Right hindlimb (tissue), 1 donor: Measurements from ENCODE around the gene ULBP1.
"Not testable (repeated sequence)": the region's sequence is repeated elsewhere in the genome, so short reads cannot be mapped to it uniquely, and the experiment has no call there.

Experiments
- DNase-seq: peaks from one replicate; pipeline ENCODE4 v3.0.0-alpha.2; 2018

Gene ULBP1, protein sequence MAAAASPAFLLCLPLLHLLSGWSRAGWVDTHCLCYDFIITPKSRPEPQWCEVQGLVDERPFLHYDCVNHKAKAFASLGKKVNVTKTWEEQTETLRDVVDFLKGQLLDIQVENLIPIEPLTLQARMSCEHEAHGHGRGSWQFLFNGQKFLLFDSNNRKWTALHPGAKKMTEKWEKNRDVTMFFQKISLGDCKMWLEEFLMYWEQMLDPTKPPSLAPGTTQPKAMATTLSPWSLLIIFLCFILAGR

DNA sequence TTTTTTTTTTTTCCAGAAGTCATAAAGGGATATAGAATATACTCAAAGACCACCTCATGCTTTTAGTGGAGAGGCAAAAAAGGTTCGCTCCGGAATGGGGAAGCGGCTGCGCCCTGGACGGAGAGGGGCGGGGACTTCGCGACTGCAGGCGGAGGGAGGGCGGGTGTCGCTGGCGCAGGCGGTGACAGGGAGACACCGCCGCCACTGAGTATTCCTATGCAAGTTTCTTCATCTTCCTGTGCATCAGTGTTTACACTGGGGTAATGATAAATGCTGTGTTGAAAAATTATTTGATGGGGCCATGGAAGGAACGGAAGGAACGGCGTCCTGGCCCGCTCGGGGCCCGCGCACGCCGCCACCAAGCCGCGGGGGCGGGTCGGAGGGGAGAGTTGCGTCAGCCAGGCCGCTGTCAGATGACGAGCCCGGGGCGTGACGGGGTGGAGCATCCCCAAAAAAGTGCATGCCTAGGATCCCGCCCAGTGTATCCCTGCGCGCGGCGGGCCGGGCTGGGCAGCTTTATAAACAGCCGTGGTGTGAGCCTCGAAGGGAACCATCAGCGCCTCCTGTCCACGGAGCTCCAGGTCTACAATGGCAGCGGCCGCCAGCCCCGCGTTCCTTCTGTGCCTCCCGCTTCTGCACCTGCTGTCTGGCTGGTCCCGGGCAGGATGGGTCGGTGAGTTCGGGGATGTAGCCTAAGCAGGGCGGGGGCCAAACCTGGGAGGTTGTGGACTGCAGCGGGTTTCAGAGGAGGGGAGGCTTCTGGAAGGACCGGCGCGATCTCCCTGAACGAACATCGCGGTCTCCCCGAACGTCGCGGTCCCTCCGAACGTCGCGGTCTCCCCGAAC is at the start of gene ULBP1:
ULBP1 (plus strand) TSS at position 482 of the 846 bp plus-strand sequence; CDS start at position 589, 107 bp downstream.
- peak; percentile 90 for DNase-seq

DNA sequence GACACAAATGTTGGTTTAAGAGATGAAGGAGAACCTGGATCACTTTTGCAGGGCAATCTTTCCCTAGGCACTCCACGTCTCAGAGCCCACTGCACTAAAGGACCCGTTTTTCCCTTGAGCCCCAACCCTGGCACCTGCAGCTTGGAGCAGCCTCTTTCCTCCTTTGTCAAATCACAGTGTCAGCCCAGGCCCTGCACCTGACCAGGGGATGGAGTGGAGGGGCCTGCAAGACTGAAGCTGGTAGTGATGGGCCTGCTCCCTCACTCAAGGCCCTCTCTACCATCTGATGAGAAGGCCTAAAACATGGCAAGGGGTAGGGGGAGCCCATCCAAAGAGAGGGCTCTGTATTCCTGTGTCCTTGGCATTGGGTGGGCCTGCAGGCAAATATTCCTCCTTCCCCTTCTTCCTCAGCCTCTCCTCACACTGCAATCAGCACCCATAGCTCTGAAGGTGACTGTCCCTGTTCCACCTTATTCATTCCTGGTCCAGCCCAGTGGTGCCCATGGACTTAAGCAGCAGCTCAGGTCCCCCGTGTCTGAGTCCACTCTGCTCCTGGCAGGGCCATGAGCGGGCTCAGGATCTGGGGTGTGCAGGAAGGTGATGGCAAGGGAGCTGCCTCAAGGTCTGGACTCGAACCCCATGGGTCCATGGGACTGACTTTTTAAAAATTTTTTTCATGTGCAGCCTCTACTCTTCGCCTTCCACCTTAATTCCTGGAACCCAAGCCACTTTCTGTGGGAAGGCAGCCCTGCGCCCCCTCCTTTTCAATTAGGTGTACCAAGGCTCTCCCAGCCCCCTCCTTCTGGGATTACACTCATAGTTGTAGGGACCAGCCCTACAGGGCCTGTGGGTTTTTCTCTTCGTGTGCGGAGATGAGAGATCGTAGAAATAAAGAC is 47.5 kb upstream of the ULBP1 start:
- no peak for DNase-seq

DNA sequence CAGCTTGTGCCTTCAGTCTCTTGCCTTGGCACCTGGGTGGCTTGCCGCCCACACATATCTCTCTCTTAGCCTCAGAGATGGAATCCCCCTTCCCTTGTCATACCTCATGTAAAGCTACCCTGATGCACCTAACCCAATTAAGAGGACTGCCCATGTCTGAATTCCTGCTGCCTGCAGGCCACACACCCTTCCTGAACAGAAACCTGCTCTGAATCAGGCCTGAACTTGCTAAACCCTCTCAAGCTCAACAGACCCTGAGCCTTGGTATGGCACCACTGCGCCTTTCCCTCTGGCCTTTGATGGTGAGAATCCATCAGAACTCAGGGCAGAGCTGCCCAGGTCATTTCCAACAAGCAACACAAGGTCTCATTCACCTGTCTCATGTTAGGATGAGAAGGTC is 46.1 kb upstream of the ULBP1 start:
- no peak for DNase-seq

DNA sequence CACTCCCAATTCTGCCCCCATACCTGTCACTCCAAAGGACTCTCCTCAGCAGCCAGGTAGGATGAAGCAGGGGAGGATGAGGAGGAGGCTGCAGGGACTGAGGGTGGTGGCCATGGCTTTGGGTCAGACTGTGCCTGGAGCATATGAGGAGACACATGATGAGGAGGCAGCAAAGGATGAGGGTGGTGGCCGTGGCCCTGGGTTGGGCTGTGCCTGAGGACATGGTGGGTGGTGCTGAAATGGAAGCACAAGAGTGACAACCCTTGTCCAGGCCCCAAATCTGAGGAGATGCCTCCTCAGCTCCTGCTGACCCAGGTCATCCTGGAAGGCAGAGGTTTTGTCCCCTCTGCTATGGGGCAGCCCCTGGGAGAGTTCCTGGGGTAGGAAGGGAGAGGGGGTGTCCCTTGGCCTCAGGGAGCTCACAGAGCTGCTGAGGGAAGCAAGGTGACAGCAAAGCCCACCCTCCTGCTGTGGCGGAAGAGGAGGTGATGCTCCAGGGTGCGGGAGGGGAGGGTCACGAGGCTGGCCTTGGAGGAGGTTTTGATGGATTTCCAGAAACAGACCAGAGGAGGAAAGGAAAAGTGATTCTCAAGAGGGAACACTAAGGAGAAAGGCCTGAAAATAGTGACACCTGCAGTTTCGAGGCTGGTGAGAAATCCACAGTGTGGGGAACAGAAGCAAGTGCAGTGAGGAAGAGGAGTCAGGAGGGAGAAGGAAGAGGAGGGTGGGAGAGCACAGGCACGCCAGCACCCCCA is 45.4 kb upstream of the ULBP1 start:
- no peak for DNase-seq

DNA sequence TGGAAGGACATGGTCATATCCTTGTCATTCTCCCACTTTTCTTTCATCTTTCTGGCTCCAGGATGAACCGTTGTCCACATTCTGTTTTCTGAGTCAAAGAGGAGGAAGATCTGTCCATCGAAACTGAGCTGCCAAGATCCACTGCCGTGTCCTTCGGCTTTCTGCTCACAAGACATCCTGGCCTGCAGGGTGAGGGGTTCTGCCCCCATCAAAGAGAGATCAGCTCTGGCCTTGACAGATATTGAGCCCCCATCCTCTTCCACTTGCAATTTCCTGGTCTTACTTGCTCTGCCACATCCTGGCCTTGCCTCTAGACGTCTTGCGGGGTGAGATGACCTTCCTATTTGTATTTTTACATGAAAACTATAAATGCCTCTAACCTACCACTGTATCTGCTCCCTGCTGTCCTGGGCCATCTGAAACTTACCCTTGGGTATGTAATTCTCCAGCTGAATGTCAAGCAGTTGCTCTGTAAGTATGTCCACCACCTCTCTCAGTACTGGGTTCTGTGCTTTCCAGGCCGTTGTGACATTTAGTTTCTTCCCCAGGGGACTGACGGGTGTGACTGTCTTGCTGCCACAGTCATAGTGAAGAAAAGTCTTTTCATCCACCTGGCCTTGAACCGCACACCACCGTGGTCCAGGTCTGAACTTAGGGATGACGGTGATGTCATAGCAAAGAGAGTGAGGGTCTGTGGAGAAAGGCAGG is 44.5 kb upstream of the ULBP1 start:
- DNase-seq = not testable (repeated sequence)

DNA sequence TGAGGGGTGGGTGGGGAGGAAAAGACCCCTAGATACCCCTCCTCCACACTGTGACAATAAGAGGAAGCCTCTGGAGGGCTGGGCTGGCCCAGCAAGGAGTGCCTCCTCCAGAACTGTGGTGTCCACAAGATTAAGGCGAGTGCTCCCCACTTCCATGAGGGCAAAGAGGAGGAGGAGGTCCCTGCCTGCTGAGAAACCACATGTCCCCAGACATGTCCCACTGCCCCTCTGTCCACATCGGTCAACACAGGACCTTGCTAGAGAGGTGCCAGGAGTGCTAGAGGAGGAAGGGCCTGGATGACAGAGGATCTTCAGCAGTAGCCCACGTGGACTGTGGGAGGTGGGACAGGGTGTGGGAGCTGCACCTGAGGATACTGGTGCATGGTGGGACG is 43.9 kb upstream of the ULBP1 start:
- DNase-seq = no peak

DNA sequence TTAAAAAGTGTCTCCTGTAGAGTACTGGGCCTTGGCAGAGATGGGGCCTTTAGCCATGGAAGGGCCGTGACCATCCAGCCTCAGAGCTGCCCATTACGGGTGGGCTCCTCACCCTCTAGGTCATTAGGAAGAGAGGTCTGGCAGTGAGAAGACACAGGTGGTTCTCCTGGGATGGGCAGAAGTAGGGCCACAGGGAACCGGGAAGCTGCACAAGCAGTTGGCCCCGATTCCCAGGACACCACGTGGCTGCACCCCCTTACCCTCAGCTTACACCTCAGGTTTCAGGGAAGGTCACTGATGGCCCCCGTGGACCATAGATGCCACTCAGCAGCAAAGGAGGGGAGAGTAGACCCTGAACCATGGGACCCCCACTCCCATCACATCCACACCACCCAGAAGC is 42.4 kb upstream of the ULBP1 start:
- no peak for DNase-seq

DNA sequence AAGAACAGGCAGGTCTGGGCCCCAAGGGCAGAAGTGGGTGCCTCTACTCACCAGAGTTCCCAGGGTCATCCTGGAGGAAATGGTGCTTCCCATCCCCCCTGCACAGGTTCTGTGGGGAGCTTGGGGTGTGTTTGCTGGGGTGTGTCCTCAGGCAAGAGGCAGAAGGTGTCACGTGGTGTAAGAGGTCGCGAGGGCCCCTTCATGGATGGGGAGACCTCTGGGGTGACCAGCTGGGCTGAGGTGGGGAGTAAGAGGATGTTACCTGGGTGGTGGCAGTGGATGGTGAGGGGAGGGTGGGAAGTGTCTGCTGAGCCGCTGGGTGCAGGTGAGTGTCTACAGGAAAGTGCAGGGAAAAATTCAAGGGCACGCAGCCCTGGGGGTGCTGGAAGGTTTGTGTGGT is 41.7 kb upstream of the ULBP1 start:
- not testable (repeated sequence) for DNase-seq

DNA sequence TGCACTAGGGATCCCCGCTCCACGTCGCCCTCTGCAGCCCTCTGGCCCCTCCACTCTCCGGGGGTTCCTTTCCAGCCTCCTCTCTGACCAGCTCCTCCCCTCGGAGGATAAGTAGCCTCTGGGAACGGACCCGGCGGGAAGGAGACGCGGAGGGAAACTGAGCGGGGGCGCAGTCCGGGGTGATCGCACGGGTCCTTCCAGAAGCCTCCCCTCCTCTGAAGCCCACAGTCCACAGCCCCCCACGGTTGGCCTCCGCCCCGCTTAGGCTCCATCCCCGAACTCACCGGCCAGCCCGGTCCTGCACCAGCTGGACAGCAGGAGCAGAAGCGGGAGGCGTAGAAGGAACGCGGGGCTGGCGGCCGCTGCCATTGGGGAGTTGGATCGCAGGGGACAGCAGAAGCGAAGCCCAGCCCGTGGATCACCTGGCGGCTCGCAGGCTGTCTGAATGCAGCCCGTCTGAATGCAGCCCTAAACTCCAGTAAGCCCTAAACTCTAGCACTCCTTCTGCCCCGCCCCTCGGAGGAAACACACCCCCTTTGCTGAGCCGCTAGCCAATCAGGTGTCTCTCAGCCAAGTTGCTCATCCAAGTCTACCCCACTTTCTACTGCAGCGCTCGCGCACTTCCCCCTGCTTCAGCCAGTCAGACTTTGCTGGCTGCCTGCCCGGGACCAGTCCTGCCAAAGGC is 41.0 kb upstream of the ULBP1 start, which contains the start of gene RAET1G:
RAET1G (minus strand) TSS at position 480 of the 685 bp plus-strand sequence; CDS start at position 369, 111 bp downstream.
- DNase-seq = peak; percentile 94

DNA sequence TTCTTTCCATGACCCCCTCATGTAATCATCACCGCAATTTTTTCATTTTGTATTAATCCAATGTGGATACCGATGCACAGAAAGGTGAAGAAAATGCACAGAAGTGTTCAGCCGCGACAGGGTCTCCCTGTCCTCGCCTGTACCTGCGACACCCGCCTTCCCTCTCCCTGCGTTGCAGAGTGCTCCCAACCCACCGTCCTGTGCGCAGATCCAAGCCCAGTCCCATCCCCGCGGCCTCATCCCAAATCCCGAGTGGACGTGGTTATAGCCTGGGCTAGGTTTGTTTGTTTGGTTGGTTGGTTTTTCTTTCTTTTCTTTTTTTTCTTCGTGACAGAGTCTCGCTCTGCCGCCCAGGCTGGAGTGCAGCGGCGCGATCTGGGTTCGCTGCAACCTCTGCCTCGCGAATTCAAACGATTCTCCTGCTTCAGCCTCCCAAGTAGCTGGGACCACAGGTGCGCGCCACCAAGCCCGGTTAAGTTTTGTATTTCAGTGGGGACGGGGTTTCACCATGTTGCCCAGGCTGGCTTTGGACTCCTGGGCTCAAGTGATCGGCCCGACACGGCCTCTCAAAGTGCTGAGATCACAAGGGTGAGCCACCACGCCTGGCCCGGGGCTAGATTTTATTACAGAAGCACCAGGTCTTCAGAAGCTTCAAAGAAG is 40.3 kb upstream of the ULBP1 start:
- DNase-seq = no peak

DNA sequence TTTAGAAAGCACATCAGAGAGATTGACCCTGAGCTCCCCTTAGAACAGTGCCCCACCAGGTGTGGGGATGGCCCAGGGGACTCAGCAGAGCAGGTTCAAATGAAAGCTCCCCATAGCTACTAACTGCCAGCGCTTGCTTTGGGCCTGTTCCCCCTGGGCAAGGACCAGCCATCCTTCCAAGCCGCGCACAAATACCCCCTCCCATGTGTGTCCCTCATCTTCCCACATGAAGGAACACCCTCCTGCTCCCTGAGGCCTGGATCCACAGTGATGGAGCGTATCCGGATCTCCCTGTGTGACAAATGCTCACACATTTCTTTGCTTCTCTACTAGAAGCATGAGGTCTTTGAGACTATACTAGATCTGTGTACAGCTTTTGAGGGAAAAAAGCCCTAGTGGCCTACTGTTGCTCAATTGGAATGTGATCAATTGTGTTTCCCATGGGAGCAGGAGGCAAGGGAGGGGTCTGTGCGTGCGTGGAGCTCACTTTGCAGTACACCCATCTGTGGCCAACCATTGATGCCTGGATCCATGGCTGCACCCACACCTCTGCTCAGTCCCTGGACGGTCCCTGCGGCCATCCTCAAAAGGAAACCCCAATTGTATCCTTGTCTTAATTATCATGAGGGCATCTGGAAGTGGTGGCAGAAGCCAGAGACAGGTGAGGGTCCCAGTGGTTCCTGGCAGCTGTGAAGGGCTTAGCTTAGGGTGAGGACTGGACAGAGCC is 39.4 kb upstream of the ULBP1 start:
- no peak for DNase-seq

DNA sequence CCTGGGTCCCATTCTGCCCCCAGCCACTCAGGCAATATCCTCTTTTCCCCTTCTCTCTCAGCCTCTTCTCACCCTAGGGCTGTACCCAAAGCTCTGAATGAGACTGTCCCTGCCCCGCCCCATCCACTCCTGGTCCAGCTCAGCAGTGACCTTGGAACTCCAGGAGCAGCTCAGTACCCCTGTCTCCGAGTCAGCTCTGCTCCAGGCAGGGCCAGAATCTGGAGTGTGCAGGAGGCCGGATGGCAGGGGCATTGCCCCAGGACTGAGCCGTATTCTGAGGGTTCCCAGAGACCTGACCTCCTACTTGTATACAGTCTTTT is 38.9 kb upstream of the ULBP1 start:
- DNase-seq = no peak

DNA sequence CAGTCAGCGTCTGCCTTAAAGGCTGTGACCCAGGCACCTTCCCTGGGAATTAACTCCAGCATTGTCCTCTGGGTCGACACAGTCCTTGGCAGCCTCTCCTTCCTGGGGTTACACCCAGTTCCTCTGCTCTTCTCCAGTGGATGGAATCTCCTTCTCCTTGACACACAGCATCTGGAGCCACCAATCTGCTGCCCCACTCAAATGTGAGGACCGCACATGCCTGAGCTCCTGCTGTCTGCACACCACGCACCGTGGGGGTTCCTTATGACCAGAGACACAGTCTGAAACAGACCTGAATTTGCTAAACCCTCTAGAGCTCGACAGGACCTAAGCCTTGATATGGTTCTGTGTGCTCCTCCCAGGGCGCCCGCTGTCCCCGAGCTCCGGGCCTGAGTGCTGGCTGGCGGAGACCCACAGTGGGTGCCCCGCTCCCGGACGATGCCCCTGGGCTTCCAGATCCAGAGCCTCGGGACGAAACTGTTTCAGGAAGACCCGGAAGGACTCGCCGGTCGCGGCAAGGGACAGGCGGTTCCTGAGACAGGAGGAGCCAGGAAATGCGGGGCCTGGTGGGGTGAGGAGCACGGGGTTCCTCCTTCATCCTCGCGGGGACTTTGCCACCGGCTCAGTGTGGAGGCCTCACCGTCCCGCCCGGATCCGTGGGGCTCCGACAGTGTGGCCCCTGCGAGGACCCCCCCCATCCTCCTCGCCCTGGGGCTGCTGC is 38.3 kb upstream of the ULBP1 start:
- DNase-seq = no peak

DNA sequence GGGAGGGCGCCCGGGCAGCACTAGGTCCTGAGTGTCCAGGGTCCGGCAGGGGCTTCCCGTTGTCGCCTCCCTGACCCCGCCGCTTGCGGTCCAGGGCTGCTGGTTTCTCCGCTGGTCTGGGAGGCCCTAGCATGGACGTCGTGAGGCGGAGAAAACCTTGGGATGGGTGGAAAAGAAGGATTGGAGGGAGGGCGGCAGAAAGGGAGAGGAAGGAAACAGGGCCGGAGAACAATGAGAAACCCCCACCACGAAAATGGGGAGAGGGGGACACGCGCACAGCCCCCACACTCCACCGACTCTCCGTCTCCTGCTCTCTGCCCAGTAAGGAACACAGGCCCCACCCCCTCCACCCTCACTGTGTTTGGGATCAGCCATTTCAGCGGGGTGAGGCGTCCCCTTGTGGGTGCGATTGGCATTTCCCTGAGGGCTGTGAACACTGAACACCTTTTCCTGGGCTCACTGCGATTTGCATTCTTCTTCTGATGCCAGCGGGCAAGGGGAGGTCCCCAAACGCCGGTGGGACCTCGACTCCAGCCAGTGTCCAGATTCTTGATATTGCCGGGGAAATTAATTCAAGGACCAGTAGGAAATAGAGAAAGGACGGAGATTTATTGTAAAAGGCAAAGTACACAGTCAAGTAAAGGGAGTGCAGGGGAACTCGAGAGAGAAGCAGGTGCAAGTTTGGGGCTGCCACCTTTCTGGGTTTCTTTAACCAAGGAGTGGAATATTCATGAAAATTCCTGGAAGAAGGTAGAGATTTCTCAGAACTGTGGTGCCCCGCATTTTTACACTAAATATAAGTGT is 37.6 kb upstream of the ULBP1 start:
- peak; percentile 84 for DNase-seq

DNA sequence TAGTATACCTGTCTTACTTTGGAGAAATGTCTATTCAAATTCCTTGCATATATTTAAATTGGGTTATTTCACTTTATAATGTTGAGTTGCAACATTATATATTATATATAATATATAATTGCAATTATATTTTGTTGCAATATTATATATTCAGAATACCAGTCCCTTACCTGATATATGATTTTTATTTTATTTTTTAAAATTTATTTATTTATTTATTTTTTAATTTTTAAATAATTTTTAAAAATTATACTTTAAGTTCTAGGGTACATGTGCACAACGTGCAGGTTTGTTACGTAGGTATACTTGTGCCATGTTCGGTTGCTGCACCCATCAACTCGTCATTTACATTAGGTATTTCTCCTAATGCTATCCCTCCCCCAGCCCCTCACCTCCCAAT is 36.7 kb upstream of the ULBP1 start:
- not testable (repeated sequence) for DNase-seq

DNA sequence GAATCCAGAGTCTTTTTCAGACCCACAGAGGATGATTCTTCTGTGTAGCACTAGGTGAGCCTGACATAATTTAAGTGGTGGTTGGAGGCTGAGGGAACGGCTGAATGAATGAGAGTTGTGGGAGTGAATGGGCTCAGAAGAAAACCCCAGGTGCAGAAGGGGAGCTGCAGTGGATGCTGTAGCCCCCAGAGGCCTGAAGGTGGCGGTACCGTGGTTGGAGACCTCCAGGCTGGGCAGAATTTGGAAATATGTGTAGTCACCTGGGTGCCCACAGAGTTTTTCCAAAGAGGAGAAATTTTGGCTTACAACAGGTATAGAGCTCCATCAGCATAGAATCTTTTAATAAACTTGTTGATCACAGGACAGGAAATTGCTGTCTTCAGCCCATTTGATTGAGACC is 34.3 kb upstream of the ULBP1 start:
- no peak for DNase-seq

DNA sequence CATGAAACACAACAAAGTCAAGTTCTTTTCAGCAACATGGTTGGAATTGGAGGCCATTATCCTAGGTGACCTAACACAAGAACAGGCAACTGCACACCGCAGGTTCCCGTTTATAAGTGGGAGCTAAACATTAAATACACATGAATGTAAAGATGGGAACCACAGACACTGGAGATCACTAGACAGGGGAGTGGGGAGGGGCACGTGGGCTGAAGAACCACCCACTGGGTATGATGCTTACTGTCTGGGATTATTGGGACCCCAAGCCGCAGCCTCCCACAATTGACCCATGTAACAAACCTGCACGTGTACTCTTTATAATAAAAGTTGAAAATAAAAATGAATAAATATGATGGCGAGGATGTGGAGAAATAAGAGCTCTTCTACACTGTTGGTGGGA is 32.2 kb upstream of the ULBP1 start:
- DNase-seq = no peak

DNA sequence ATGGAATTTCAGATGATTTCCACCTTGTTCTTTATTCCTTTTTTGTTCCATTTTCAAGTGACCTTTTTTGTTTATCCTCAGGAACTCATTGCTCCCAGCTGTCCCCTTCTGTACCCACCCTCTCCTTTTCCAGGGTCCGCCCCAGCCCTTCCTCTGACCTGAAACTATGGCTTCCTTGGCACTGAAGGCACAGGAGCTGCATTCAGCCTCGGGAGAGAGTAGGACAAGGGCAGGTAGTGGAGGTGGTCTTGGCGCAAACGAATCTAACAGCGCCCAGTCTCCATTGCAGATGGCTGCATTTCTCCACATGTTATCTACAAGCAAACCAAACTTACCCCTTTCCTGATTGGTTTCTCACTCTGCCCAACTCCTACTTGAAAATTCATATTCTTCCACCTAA is 30.7 kb upstream of the ULBP1 start:
- DNase-seq = no peak
